GM19455 (cell line): Measurements from ENCODE around the gene DNAJC1.
"Not testable (repeated sequence)": the region's sequence is repeated elsewhere in the genome, so short reads cannot be mapped to it uniquely, and the experiment has no call there.

Source experiments
- ATAC-seq: cut with Tn5 transposase; IDR thresholded peaks from one replicate; pipeline ENCODE4 v1.9.1; 2021; ENCODE audit not compliant: unreplicated experiment

The DNAJC1 gene

GRCh38 chr10:21831986-21832820 lies 171.3 kb downstream of the DNAJC1 start:
- no peak for ATAC-seq

GRCh38 chr10:21830037-21830436 lies 173.5 kb downstream of the DNAJC1 start:
- no peak for ATAC-seq

GRCh38 chr10:21827308-21827707 lies 176.2 kb downstream of the DNAJC1 start:
- no peak for ATAC-seq

GRCh38 chr10:21826725-21827124 lies 176.8 kb downstream of the DNAJC1 start:
- ATAC-seq = no peak

GRCh38 chr10:21825345-21825744 lies 178.2 kb downstream of the DNAJC1 start:
- no peak for ATAC-seq

- no peak for ATAC-seq
Measured at GRCh38 chr10:21824409-21824808, 179.1 kb downstream of the DNAJC1 start.

GRCh38 chr10:21823617-21824016 lies 179.9 kb downstream of the DNAJC1 start:
- ATAC-seq = no peak

- ATAC-seq = not testable (repeated sequence)
Measured at GRCh38 chr10:21822273-21822672, 181.3 kb downstream of the DNAJC1 start.

- no peak for ATAC-seq
Measured at GRCh38 chr10:21820952-21821351, 182.6 kb downstream of the DNAJC1 start.

- ATAC-seq = not testable (repeated sequence)
Measured at GRCh38 chr10:21818416-21818815, 185.1 kb downstream of the DNAJC1 start.

GRCh38 chr10:21814866-21815265 lies 188.7 kb downstream of the DNAJC1 start:
- no peak for ATAC-seq

- no peak for ATAC-seq
Measured at GRCh38 chr10:21813946-21814345, 189.6 kb downstream of the DNAJC1 start.

GRCh38 chr10:21811245-21811585 lies 192.3 kb downstream of the DNAJC1 start:
- no peak for ATAC-seq

GRCh38 chr10:21810582-21811244 lies 192.8 kb downstream of the DNAJC1 start:
- ATAC-seq = no peak

GRCh38 chr10:21808550-21808949 lies 195.0 kb downstream of the DNAJC1 start:
- no peak for ATAC-seq

- ATAC-seq = no peak
Measured at GRCh38 chr10:21807180-21807579, 196.3 kb downstream of the DNAJC1 start.

- no peak for ATAC-seq
Measured at GRCh38 chr10:21803374-21803773, 200.2 kb downstream of the DNAJC1 start.

- no peak for ATAC-seq
Measured at GRCh38 chr10:21801609-21802008, 201.9 kb downstream of the DNAJC1 start.

- no peak for ATAC-seq
Measured at GRCh38 chr10:21797984-21798765, 205.4 kb downstream of the DNAJC1 start.

GRCh38 chr10:21797533-21797932 lies 206.0 kb downstream of the DNAJC1 start:
- no peak for ATAC-seq

- ATAC-seq = no peak
Measured at GRCh38 chr10:21791276-21791675, 212.3 kb downstream of the DNAJC1 start.

- no peak for ATAC-seq
Measured at GRCh38 chr10:21776883-21777282, 226.6 kb downstream of the DNAJC1 start.
